HepG2 (cell line): Measurements from ENCODE around the gene MUTYH. TPM values are rescaled to one million over a fixed set of nuclear protein-coding genes. Genes with fewer than 3 reads are reported as not detected.
A peak's percentile ranks its signal among the peaks of the same experiment; 100 is the strongest.

Source experiments
- ASH2L ChIP-seq: fragments of 300-600, 200-600 bp; sonication (generic); IDR thresholded peaks from 2 replicates; pipeline ENCODE4 v1.7.0; 2017; ENCODE audit warnings: low read depth, mild to moderate bottlenecking, moderate library complexity, mixed read lengths, low read length; ENCODE audit not compliant: insufficient read length
- ATRX ChIP-seq: sonication (generic); formaldehyde crosslinking; IDR thresholded peaks from 2 replicates; pipeline ENCODE4 v1.4.0; 2020; ENCODE audit warnings: missing genetic modification reagents, borderline replicate concordance
- CTCF ChIP-seq: sonication (generic); formaldehyde crosslinking; IDR thresholded peaks from 2 replicates; pipeline ENCODE4 v1.5.0; 2020; ENCODE audit warnings: mild to moderate bottlenecking, missing genetic modification reagents, moderate library complexity
- FOXK1 ChIP-seq: sonication (generic); formaldehyde crosslinking; IDR thresholded peaks from 2 replicates; pipeline ENCODE4 v1.4.0; 2020; ENCODE audit warnings: low read depth, missing genetic modification reagents, borderline replicate concordance
- HMG20B ChIP-seq: conservative IDR thresholded peaks from 2 replicates; pipeline ENCODE4 v1.6.1; 2016; ENCODE audit warnings: missing genetic modification reagents, missing compliant biosample characterization
- JARID2 ChIP-seq: sonication (generic); formaldehyde crosslinking; IDR thresholded peaks from 2 replicates; pipeline ENCODE4 v1.8.1; 2023; ENCODE audit warnings: missing genetic modification reagents, inconsistent platforms; ENCODE audit not compliant: insufficient replicate concordance
- RNF219 ChIP-seq: sonication (generic); formaldehyde crosslinking; IDR thresholded peaks from 2 replicates; pipeline ENCODE4 v1.5.0; 2020; ENCODE audit warnings: mild to moderate bottlenecking, missing genetic modification reagents
- SP140L ChIP-seq: sonication (generic); formaldehyde crosslinking; IDR thresholded peaks from 2 replicates; pipeline ENCODE4 v1.4.0; 2020; ENCODE audit warnings: missing genetic modification reagents, borderline replicate concordance
- TCF7L2 ChIP-seq: IDR thresholded peaks from 2 replicates; pipeline ENCODE4 v1.6.1; 2011; ENCODE audit warnings: mild to moderate bottlenecking, low read depth, low read length, moderate library complexity
- TERF1 ChIP-seq: sonication (generic); formaldehyde crosslinking; IDR thresholded peaks from 2 replicates; pipeline ENCODE4 v1.8.0; 2022; ENCODE audit warnings: mild to moderate bottlenecking, missing genetic modification reagents, moderate library complexity
- ZNF136 ChIP-seq: sonication (generic); formaldehyde crosslinking; IDR thresholded peaks from 2 replicates; pipeline ENCODE4 v1.8.1; 2022; ENCODE audit warnings: low read depth, mild to moderate bottlenecking, moderate library complexity, missing genetic modification reagents
- ZNF224 ChIP-seq: sonication (generic); formaldehyde crosslinking; IDR thresholded peaks from 2 replicates; pipeline ENCODE4 v1.5.0; 2020; ENCODE audit warnings: mild to moderate bottlenecking, missing genetic modification reagents
- ZNF343 ChIP-seq: sonication (generic); formaldehyde crosslinking; IDR thresholded peaks from 2 replicates; pipeline ENCODE4 v1.4.0; 2020; ENCODE audit warnings: mild to moderate bottlenecking, missing genetic modification reagents
- polyA plus RNA-seq, 8 experiments: library from polyadenylated mRNA; depleted of rRNA in 3 of 8; stranded (reverse) in 7 of 8; unstranded in 1 of 8; fragments of >200 nt; fragmentation: Illumina TruSeq in 4 of 8; extraction: Trizol in 4 of 8; gene quantifications; 2 replicates each; pipeline versions ENCODE4 v1.2.1 to v1.2.3, GENCODE V29; 2011 to 2016; ENCODE audit warnings: low read depth in 4 of 8, missing spikeins in 1 of 8, mixed read lengths in 1 of 8; ENCODE audit not compliant: insufficient read depth in 1 of 8
- total RNA-seq, 5 experiments: library from RNA; depleted of rRNA; stranded (reverse); fragments of >200 nt; fragmentation: Illumina TruSeq; extraction: Trizol; gene quantifications; 2 replicates each; pipeline ENCODE4 v1.2.3, GENCODE V29; 2016; ENCODE audit warnings: low read depth in 1 of 5
- TF ChIP-seq, protein P1 (sequence below): sonication (generic); formaldehyde crosslinking; conservative IDR thresholded peaks from 2 replicates; pipeline ENCODE4 v1.8.1; 2023; ENCODE audit warnings: missing genetic modification reagents
- TF ChIP-seq, protein P2 (sequence below): sonication (generic); formaldehyde crosslinking; IDR thresholded peaks from 2 replicates; pipeline ENCODE4 v1.8.0; 2022; ENCODE audit warnings: missing genetic modification reagents, mild to moderate bottlenecking, moderate library complexity, borderline replicate concordance
- TF ChIP-seq, protein P3 (sequence below): IDR thresholded peaks from 2 replicates; pipeline ENCODE4 v1.6.1; 2016; ENCODE audit warnings: low read depth, control low read depth

Gene MUTYH
- total and polyA plus RNA-seq, 2 of the 13 experiments (the other 11 are each of a cell fraction or from before 2014, with no cell fraction given): 16.3 to 17.1 TPM

DNA sequence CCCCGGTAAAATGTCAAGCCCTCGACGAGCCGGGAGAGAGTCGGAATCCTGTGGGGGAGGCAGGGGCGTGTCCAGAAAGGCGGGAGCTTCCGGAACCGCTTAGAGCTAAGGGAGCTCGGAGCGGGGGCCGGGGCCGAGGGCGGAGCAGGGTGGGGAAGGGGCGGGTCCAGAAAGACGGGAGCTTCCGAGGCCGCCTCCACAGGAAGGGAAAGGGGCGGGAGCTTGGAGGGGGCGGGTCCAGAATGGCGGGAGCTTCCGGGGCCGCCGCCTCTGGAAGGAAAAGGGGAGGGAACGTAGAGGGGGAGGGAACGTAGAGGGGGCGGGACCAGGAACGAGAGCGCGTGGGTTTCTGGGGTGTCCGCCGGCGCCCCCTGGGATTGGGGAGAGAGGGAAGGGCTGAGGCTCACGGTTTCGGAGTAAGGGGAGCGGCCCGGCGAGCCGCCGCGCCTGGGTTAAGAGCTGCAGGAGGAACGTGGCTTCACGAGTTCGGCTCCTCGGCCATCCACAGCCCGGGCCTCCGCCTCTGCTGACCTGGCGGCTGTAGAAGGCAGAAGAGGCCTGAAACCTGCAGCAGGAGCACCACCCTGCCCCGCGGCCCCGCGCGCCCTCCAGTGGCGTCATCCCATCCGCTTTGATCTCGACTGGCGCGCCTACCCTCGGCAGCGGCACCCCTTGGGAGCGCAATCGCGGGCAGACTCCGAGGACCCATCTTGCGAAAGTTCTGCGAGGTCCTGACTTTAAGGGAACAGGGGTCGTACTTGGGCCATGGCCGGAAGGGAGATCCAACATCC lies 36.5 kb downstream of the MUTYH start (continued):
- TF ChIP-seq RNF219 (CRISPR knock-in tag) (no peak), JARID2 (CRISPR knock-in tag) (no peak), TCF7L2 (peak; percentile 68; the same call in 1 of the 2 replicates), ZNF343 (CRISPR knock-in tag) (peak; percentile 92), CTCF (CRISPR knock-in tag) (peak; percentile 98), ASH2L (no peak), ZNF224 (CRISPR knock-in tag) (no peak), ZNF136 (CRISPR knock-in tag) (no peak), HMG20B (CRISPR knock-in tag) (0 out of 2 replicates have a peak, but pooled peaks have one; percentile 32), SP140L (CRISPR knock-in tag) (no peak), TERF1 (CRISPR knock-in tag) (no peak), FOXK1 (peak; percentile 69; the same call in 1 of the 2 replicates), ATRX (CRISPR knock-in tag) (no peak)
- TF ChIP-seq, protein P1, sequence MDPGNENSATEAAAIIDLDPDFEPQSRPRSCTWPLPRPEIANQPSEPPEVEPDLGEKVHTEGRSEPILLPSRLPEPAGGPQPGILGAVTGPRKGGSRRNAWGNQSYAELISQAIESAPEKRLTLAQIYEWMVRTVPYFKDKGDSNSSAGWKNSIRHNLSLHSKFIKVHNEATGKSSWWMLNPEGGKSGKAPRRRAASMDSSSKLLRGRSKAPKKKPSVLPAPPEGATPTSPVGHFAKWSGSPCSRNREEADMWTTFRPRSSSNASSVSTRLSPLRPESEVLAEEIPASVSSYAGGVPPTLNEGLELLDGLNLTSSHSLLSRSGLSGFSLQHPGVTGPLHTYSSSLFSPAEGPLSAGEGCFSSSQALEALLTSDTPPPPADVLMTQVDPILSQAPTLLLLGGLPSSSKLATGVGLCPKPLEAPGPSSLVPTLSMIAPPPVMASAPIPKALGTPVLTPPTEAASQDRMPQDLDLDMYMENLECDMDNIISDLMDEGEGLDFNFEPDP (CRISPR knock-in tag): no peak
- TF ChIP-seq, protein P2, sequence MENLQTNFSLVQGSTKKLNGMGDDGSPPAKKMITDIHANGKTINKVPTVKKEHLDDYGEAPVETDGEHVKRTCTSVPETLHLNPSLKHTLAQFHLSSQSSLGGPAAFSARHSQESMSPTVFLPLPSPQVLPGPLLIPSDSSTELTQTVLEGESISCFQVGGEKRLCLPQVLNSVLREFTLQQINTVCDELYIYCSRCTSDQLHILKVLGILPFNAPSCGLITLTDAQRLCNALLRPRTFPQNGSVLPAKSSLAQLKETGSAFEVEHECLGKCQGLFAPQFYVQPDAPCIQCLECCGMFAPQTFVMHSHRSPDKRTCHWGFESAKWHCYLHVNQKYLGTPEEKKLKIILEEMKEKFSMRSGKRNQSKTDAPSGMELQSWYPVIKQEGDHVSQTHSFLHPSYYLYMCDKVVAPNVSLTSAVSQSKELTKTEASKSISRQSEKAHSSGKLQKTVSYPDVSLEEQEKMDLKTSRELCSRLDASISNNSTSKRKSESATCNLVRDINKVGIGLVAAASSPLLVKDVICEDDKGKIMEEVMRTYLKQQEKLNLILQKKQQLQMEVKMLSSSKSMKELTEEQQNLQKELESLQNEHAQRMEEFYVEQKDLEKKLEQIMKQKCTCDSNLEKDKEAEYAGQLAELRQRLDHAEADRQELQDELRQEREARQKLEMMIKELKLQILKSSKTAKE (CRISPR knock-in tag): no peak
- TF ChIP-seq, protein P3, sequence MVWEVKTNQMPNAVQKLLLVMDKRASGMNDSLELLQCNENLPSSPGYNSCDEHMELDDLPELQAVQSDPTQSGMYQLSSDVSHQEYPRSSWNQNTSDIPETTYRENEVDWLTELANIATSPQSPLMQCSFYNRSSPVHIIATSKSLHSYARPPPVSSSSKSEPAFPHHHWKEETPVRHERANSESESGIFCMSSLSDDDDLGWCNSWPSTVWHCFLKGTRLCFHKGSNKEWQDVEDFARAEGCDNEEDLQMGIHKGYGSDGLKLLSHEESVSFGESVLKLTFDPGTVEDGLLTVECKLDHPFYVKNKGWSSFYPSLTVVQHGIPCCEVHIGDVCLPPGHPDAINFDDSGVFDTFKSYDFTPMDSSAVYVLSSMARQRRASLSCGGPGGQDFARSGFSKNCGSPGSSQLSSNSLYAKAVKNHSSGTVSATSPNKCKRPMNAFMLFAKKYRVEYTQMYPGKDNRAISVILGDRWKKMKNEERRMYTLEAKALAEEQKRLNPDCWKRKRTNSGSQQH (CRISPR knock-in tag): peak; percentile 89
